GM12873 (cell line): ENCODE results near the gene CCDC86.

ENCODE experiments used
- TF ChIP-seq, protein P1 (sequence below): IDR thresholded peaks from 2 replicates; pipeline ENCODE4 v1.5.1; 2012; ENCODE audit warnings: low read depth, mild to moderate bottlenecking, moderate library complexity, low read length, control low read depth; ENCODE audit not compliant: insufficient read depth; ENCODE audit errors: missing control alignments

The CCDC86 gene

DNA sequence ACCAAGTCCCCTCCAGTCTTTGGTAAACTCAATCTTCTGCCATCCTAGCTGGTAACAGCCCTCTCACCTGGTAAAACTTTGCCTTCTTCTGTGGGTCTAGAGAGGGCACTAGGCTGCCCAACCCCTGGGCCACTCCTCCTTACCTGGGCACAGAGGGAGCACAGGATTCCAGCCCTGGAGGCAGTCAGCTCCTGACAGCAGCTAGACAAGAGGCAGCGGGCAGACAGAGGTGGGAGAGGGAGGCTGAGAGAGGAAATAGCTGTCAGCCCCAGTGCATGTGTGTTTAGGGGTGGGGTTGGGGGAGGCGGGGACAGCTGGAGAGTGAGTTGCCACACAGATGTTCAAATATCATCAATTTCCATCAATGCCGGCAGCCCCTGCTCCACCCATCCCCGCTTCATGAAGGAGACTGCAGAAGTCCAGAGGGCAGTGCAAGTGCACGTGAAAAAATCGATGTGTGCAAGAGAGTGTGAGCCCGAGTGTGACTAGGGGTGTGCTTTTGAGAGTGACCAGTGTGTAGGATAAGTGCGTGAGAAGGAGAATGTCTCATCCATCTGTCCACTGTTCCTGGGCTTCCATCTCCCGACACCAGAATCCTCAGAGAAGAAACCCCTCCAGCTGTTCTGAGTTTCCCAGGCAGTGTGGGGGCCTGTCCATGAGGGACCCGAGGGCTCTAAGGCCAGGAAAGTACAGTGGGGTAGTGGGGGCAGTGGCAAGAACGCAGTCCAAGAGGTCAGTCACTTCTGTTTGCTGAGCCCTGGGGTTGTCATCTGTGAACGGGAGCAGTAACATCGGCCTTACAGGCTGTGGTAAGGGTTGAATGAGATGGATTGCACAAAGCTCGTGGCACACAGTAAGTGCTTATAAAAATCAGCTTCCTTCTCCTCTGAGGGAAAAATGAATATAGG is 14.1 kb downstream of the CCDC86 start, which contains the start of gene PTGDR2:
PTGDR2 (minus strand) TSS at position 225 of the 908 bp plus-strand sequence. CDS start 2,228 bp downstream, outside the sequence.
- TF ChIP-seq, protein P1, sequence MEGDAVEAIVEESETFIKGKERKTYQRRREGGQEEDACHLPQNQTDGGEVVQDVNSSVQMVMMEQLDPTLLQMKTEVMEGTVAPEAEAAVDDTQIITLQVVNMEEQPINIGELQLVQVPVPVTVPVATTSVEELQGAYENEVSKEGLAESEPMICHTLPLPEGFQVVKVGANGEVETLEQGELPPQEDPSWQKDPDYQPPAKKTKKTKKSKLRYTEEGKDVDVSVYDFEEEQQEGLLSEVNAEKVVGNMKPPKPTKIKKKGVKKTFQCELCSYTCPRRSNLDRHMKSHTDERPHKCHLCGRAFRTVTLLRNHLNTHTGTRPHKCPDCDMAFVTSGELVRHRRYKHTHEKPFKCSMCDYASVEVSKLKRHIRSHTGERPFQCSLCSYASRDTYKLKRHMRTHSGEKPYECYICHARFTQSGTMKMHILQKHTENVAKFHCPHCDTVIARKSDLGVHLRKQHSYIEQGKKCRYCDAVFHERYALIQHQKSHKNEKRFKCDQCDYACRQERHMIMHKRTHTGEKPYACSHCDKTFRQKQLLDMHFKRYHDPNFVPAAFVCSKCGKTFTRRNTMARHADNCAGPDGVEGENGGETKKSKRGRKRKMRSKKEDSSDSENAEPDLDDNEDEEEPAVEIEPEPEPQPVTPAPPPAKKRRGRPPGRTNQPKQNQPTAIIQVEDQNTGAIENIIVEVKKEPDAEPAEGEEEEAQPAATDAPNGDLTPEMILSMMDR, result no peak

DNA sequence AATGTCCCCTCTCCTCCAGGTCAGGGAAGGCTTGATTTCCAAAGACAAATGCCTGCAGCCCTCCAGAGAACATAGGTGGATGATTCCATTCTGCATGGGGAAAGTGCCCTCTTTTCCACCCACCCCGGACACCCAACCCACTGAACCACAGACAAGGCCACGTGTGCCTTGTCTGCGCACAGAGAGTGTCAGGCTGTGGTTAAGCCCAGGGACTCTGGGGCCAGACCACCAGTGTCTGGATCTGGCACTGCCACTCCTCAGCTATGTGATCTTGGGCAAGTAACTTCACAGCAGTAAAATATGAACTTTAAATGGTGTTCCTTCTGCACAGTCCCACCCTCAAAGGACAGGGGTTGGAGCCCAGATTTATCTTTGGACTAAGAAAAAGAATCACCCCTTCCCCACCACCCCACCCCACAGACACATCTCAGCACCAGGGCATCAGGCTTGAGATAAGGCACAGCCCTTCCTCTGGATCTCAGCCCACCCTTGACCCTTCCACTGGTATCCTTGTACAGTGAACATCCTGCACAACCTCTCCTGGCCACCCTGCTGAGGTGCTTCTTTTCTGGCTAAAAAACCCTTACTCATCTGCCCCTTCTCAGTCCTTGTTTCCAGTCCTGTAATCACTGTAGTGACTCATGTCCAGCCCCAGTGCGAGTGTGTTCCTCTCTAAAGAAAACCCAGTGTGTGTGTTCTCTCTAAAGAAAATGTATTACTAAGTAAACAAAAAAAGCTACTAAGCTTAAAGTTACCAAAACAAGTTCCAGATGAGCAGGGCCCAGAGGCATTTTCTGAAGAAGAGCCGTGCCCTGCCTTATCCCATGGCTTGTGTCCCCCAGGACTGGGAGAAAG is 15.7 kb downstream of the CCDC86 start:
- TF ChIP-seq, protein P1, result no peak

DNA sequence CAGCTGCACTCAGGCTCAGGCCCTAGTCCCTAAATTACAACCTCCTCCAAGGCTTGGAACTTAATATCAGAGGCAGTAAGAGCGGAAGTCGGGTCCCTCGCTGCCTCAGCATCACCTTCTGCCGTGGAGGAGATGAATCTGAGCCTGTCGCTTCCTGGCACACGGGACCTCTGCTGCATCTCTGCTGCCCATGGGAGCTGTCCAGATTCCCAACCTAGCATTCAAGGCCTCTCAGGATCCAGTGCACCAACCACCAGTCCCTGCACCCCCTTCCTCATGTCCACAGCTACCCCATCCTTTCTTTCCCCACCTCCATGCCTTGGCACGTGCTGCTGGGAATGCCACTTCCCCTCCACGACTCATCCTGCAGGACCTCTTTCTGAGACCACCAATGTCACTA is 16.3 kb downstream of the CCDC86 start:
- TF ChIP-seq, protein P1, result no peak

DNA sequence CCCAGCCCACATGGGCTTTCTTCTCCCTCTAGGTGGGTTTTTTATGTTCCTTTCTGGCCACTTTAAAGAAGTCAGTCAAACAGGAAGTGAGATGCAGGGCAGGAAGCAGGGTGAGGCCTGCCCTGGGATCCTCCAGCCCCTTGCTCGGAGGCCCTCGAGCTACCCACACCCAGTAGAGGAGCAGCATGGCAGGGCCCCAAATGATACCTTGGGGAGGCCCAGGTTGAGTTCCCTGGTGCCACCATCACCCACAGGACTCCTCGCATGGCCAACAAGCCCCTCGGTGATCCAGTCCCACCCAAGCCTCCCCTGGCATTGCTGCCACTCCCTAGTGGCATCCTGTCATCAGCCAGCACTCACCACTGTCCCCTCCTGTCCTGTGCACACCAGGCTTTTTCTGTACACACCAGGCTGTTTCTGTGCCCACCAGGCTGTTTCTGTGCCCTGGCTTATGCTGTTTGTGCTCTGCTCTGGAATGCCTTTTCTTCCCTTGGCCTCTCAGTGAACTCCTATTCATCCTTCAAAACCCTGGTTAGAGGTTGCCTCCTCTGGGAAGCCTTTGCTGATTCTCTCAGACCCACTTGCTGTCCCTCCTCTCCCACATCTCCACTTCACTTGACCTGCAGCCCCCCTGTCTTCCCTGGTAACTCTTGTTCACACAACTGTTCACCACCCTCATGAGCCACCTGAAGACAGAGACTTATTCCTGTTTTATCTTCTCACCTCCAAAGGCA is 17.0 kb downstream of the CCDC86 start:
- TF ChIP-seq, protein P1, result no peak

DNA sequence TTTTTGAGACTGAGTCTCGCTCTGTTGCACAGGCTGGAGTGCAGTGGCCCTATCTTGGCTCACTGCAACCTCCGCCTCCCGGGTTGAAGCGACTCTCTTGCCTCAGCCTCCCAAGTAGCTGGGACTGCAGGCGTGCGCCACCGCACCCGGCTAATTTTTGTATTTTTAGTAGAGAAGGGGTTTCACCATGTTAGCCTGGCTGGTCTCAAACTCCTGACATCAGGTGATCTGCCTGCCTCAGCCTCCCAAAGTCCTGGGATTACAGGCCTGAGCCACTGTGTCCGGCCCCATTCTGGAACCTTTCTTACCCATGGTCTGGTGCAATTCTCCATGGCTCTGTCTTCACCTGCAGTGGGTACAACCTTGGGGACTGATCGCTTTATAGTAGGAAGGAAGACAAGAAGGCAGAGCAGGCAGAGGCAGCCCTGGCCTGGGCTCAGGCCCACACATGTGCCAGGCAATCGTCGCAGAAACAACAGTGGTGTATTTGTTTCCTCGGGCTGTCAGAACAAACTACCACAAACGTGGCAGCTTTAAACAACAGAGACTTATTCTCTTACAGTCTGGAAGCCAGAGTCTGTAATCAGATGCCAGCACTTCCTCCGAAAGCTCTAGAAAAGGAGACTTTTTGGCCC is 17.8 kb downstream of the CCDC86 start:
- TF ChIP-seq, protein P1, result no peak

DNA sequence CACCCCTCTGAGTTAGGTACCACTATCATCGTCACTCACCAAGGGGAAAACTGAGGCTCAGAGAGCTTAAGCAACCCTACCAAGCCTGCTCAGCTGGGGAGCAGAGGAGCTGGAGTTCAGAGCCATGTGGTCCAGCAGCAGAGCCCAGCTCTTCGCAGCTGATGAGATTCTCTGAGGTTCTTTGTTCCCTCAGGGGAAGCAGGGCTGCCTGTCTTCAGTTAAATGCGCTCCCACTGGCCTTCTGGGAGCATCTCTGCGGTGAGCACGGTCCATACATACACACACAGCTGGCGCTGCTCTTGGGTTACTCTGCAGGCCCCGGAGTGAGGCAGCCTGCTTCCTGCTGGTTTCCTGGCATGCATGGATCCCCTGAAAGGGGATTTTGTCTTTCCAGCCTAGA is 19.0 kb downstream of the CCDC86 start:
- TF ChIP-seq, protein P1, result no peak
